T-cell (primary cell): ENCODE measurements around the gene C21orf58. TPM values are rescaled to one million over a fixed set of nuclear protein-coding genes. Genes with fewer than 3 reads are reported as not detected.
"Not testable (repeated sequence)": the region's sequence is repeated elsewhere in the genome, so short reads cannot be mapped to it uniquely, and the experiment has no call there.

Experiments used
- ATAC-seq, 4 experiments: fragments of 200-7000 bp in 3 of 4; fragments of 150-1000 bp in 1 of 4; cut with Tn5 transposase; replicated peaks in 1 of 4; 1 replicate in 3 of 4; 2 replicates in 1 of 4; pipeline ENCODE4 v1.10.0; 2021; ENCODE audit warnings: moderate library complexity in 3 of 4, mild to moderate bottlenecking in 2 of 4, moderate number of reproducible peaks in 1 of 4
- CTCF ChIA-PET, 2 donors: fragments of 300-600 bp; sonication (Branson Sonifier 250); formaldehyde crosslinking; loops; one replicate each; lab custom pipeline; 2022; ENCODE audit warnings: antibody characterized with exemption in 2 of 2; lab: Charles Lee
- POLR2A ChIA-PET, 2 donors: fragments of 300-600 bp; sonication (Branson Sonifier 250); formaldehyde crosslinking; loops; one replicate each; lab custom pipeline; 2022; ENCODE audit warnings: antibody characterized with exemption in 2 of 2; lab: Charles Lee
- DNase-seq, 35 experiments: peaks; one replicate each; pipeline versions ENCODE4 v3.0.0 to v3.0.0-alpha.2; 2013 to 2023
- H3K27ac ChIP-seq: one replicate; pipeline ENCODE4 v1.5.1; 2013; ENCODE audit warnings: low read length
- H3K27me3 ChIP-seq, 2 experiments: replicated peaks in 1 of 2; 1 replicate in 1 of 2; 2 replicates in 1 of 2; pipeline versions ENCODE4 v1.6.1 to v1.7.0; 2013; ENCODE audit warnings: low read length in 1 of 2, mixed read lengths in 1 of 2; ENCODE audit not compliant: control insufficient read depth in 2 of 2, insufficient read depth in 2 of 2; ENCODE audit errors: extremely low read depth in 1 of 2
- H3K36me3 ChIP-seq, 2 donors: 1 replicate in 1 of 2; 2 replicates in 1 of 2; pipeline versions ENCODE4 v1.6.1 to v1.7.0; 2013; ENCODE audit warnings: low read length in 1 of 2; ENCODE audit not compliant: control insufficient read depth in 2 of 2, insufficient read depth in 1 of 2; ENCODE audit errors: extremely low read depth in 1 of 2
- H3K4me1 ChIP-seq, 2 experiments: 1 replicate in 1 of 2; 2 replicates in 1 of 2; pipeline versions ENCODE4 v1.6.1 to v1.7.0; 2013; ENCODE audit warnings: low read length in 2 of 2, mixed read lengths in 1 of 2; ENCODE audit not compliant: insufficient read depth in 2 of 2, control insufficient read depth in 1 of 2; ENCODE audit errors: extremely low read depth in 1 of 2
- H3K4me3 ChIP-seq, 2 donors: 1 replicate in 1 of 2; 2 replicates in 1 of 2; pipeline versions ENCODE4 v1.5.1 to v1.7.0; 2013; ENCODE audit warnings: mild to moderate bottlenecking in 2 of 2, low read length in 1 of 2, moderate library complexity in 1 of 2; ENCODE audit not compliant: control insufficient read depth in 1 of 2; ENCODE audit errors: extremely low read depth in 1 of 2
- H3K9me3 ChIP-seq: 2 replicates; pipeline ENCODE4 v1.7.0; 2013
- H3K27ac Mint-ChIP-seq, 2 donors: one replicate each; pipeline ENCODE4 v1.8.0; 2020 to 2021; ENCODE audit warnings: mild to moderate bottlenecking in 2 of 2, mixed read lengths in 2 of 2
- H3K27me3 Mint-ChIP-seq, 2 donors: one replicate each; pipeline ENCODE4 v1.8.0; 2021 to 2022; ENCODE audit warnings: mixed read lengths in 2 of 2
- H3K36me3 Mint-ChIP-seq: one replicate; pipeline ENCODE4 v1.8.0; 2021; ENCODE audit warnings: mixed read lengths
- H3K4me1 Mint-ChIP-seq, 3 donors: one replicate each; pipeline ENCODE4 v1.8.0; 2020 to 2022; ENCODE audit warnings: mixed read lengths in 3 of 3, mild to moderate bottlenecking in 1 of 3
- H3K4me3 Mint-ChIP-seq, 3 donors: one replicate each; pipeline ENCODE4 v1.8.0; 2020 to 2022; ENCODE audit warnings: mild to moderate bottlenecking in 3 of 3, mixed read lengths in 3 of 3, moderate library complexity in 3 of 3
- H3K9me3 Mint-ChIP-seq, 3 donors: one replicate each; pipeline ENCODE4 v1.8.0; 2020 to 2022; ENCODE audit warnings: mixed read lengths in 3 of 3
- WGBS: methylation state at CpG from one replicate; pipeline ENCODE4 v1.1.5; 2013; ENCODE audit warnings: missing lambda C conversion rate; ENCODE audit not compliant: insufficient coverage; 5-methylcytosine and 5-hydroxymethylcytosine counted together
- total RNA-seq, 35 experiments: library from RNA in 6 of 35; stranded (reverse) in 6 of 35; fragments of 120-200 nt in 1 of 35; gene quantifications; one replicate each; pipeline versions ENCODE4 v1.2.1 to v1.2.4 and lab custom pipeline; 2013 to 2026

C21orf58 gene
- total RNA-seq, 5 donors from 2014 or later (not counting 1 experiment from before 2014, with no cell fraction given): 3.9 to 9.2 (median 8.3) TPM

GRCh38 chr21:46316708-46317324, 6.9 kb downstream of the C21orf58 start:
- no peaks in the 10 kb centered on the region for H3K27me3 Mint-ChIP-seq
- Histone ChIP-seq H3K9me3 (no peaks in the 10 kb centered on the region), H3K4me1 (peaks cover 2 to 3% of the 10 kb centered on the region in 2 experiments), H3K27ac (no peak overlapping the region), H3K4me3 (no peak overlapping the region), H3K27me3 (no peaks in the 10 kb centered on the region), H3K36me3 (peaks cover 0 to 2% of the 10 kb centered on the region in 2 donors)
- no peak for ATAC-seq
- H3K4me1 Mint-ChIP-seq: peaks cover under 1 to 12% (median 7%) of the 10 kb centered on the region in 3 donors
- no peak overlapping the region for H3K27ac Mint-ChIP-seq
- no peaks in the 10 kb centered on the region for H3K36me3 Mint-ChIP-seq
- WGBS: 95% methylated on average over 11 of the region's 14 CpGs
- ChIA-PET POLR2A (no interaction called here), CTCF (no interaction called here)
- no peak overlapping the region for H3K4me3 Mint-ChIP-seq
- no peak for DNase-seq
- H3K9me3 Mint-ChIP-seq: no peaks in the 10 kb centered on the region

GRCh38 chr21:46314441-46315020, 9.1 kb downstream of the C21orf58 start:
- no peaks in the 10 kb centered on the region for H3K4me1 Mint-ChIP-seq
- no peaks in the 10 kb centered on the region for H3K9me3 Mint-ChIP-seq
- H3K36me3 Mint-ChIP-seq: no peaks in the 10 kb centered on the region
- H3K9me3 ChIP-seq: no peaks in the 10 kb centered on the region
- DNase-seq (no peak), ATAC-seq (no peak)
- POLR2A ChIA-PET: no interaction called here
- H3K27ac Mint-ChIP-seq: no peak overlapping the region
- no peak overlapping the region for H3K4me3 Mint-ChIP-seq
- 97% methylated on average over 20 of the region's 22 CpGs for WGBS
- peaks cover 2% of the 10 kb centered on the region in 2 donors for H3K36me3 ChIP-seq
- no peaks in the 10 kb centered on the region for H3K4me1 ChIP-seq
- H3K27me3 Mint-ChIP-seq: no peaks in the 10 kb centered on the region
- H3K27ac ChIP-seq: no peak overlapping the region
- no peaks in the 10 kb centered on the region for H3K27me3 ChIP-seq
- H3K4me3 ChIP-seq: no peak overlapping the region
- CTCF ChIA-PET: no interaction called here

- H3K27ac Mint-ChIP-seq: no peak overlapping the region
- CTCF ChIA-PET: no interaction called here
- no peak for DNase-seq
These were observed 10.7 kb downstream of the C21orf58 start for GRCh38 chr21:46312949-46313348.

GRCh38 chr21:46311568-46311967, 12.1 kb downstream of the C21orf58 start:
- Histone ChIP-seq H3K36me3 (peaks cover 2% of the 10 kb centered on the region in 2 donors), H3K27me3 (no peaks in the 10 kb centered on the region), H3K9me3 (no peaks in the 10 kb centered on the region), H3K27ac (no peak overlapping the region), H3K4me1 (no peaks in the 10 kb centered on the region), H3K4me3 (no peak overlapping the region)
- H3K4me3 Mint-ChIP-seq: no peak overlapping the region
- ChIA-PET POLR2A (no interaction called here), CTCF (no interaction called here)
- H3K27ac Mint-ChIP-seq: no peak overlapping the region
- H3K9me3 Mint-ChIP-seq: no peaks in the 10 kb centered on the region
- ATAC-seq (no peak), DNase-seq (no peak)
- peaks cover 3% of the 10 kb centered on the region for H3K36me3 Mint-ChIP-seq
- no peaks in the 10 kb centered on the region for H3K27me3 Mint-ChIP-seq
- no peaks in the 10 kb centered on the region for H3K4me1 Mint-ChIP-seq

More at GRCh38 chr21:46312949-46313348, 10.7 kb downstream of the C21orf58 start:
- Histone ChIP-seq H3K4me3 (no peak overlapping the region), H3K9me3 (no peaks in the 10 kb centered on the region), H3K27ac (no peak overlapping the region), H3K4me1 (no peaks in the 10 kb centered on the region), H3K36me3 (peaks cover 2% of the 10 kb centered on the region in 2 donors), H3K27me3 (no peaks in the 10 kb centered on the region)
- WGBS: 97% methylated on average over 4 of the region's 5 CpGs
- H3K4me1 Mint-ChIP-seq: no peaks in the 10 kb centered on the region
- POLR2A ChIA-PET: no interaction called here
- no peak overlapping the region for H3K4me3 Mint-ChIP-seq
- H3K9me3 Mint-ChIP-seq: no peaks in the 10 kb centered on the region
- H3K27me3 Mint-ChIP-seq: no peaks in the 10 kb centered on the region
- ATAC-seq: no peak
- H3K36me3 Mint-ChIP-seq: no peaks in the 10 kb centered on the region

- H3K4me3 Mint-ChIP-seq, DNase-seq, POLR2A ChIA-PET, H3K9me3 Mint-ChIP-seq, H3K4me3 ChIP-seq, H3K27ac ChIP-seq, H3K36me3 ChIP-seq, H3K4me1 Mint-ChIP-seq, ATAC-seq, H3K9me3 ChIP-seq, CTCF ChIA-PET, H3K27me3 ChIP-seq, H3K27me3 Mint-ChIP-seq, H3K4me1 ChIP-seq, H3K27ac Mint-ChIP-seq, H3K36me3 Mint-ChIP-seq: not testable (repeated sequence)
- no CpG with 5 or more reads among the region's 8 CpGs for WGBS
These were observed 13.4 kb downstream of the C21orf58 start for GRCh38 chr21:46310260-46310659.

GRCh38 chr21:46308431-46308830, 15.2 kb downstream of the C21orf58 start:
- Mint-ChIP-seq H3K4me1 (no peaks in the 10 kb centered on the region), H3K27me3 (no peaks in the 10 kb centered on the region), H3K4me3 (no peak overlapping the region), H3K36me3 (peaks cover 10% of the 10 kb centered on the region), H3K9me3 (no peaks in the 10 kb centered on the region), H3K27ac (no peak overlapping the region)
- Histone ChIP-seq H3K4me1 (no peaks in the 10 kb centered on the region), H3K4me3 (no peak overlapping the region), H3K36me3 (peaks cover 2% of the 10 kb centered on the region in 2 donors), H3K9me3 (no peaks in the 10 kb centered on the region), H3K27me3 (no peaks in the 10 kb centered on the region), H3K27ac (no peak overlapping the region)
- whole genome bisulfite sequencing: 93% methylated on average over 2 of the region's 2 CpGs
- ChIA-PET POLR2A (no interaction called here), CTCF (no interaction called here)
- no peak for ATAC-seq
- no peak for DNase-seq
